IMR-90 (cell line): ENCODE results near the gene ITGB5. TPM values are rescaled to one million over a fixed set of nuclear protein-coding genes. Genes with fewer than 3 reads are reported as not detected.

Source experiments
- ATAC-seq: fragments of 200-7000 bp; cut with Tn5 transposase; 2 replicates; pipeline ENCODE4 v1.9.1; 2020; ENCODE audit warnings: low read depth, mild to moderate bottlenecking, moderate library complexity
- BruUV-seq: library from RNA; stranded (reverse); fragments of 400-500 nt; replicated peaks from 2 replicates; lab custom pipeline; 2021; lab: Mats Ljungman, UMichigan
- CTCF ChIA-PET: fragments of 300-600 bp; formaldehyde crosslinking; extraction: SDS; loops from one replicate; lab custom pipeline; 2021; ENCODE audit warnings: antibody characterized with exemption; lab: Yijun Ruan, JAX
- POLR2A ChIA-PET: fragments of 300-600 bp; sonication (Branson Sonifier 250); formaldehyde crosslinking; loops from one replicate; lab custom pipeline; 2022; ENCODE audit warnings: antibody characterized with exemption; ENCODE audit not compliant: unreplicated experiment; lab: Charles Lee
- DNase-seq: peaks from one replicate; pipeline ENCODE4 v3.0.0; 2013
- H2AFZ ChIP-seq: replicated peaks from 2 replicates; pipeline ENCODE3; 2013; ENCODE audit warnings: low read length, mild to moderate bottlenecking; ENCODE audit not compliant: poor library complexity
- H2AK5ac ChIP-seq: 2 replicates; pipeline ENCODE4 v1.6.1; 2013; ENCODE audit warnings: low read depth, low read length, inconsistent platforms
- H2AK9ac ChIP-seq: replicated peaks from 2 replicates; pipeline ENCODE3; 2013; ENCODE audit warnings: mild to moderate bottlenecking, low read depth, low read length, moderate library complexity; ENCODE audit not compliant: poor library complexity
- H2BK120ac ChIP-seq: 2 replicates; pipeline ENCODE4 v1.6.1; 2013; ENCODE audit warnings: low read depth, low read length, inconsistent platforms
- H2BK15ac ChIP-seq: 3 replicates; pipeline ENCODE4 v1.6.1; 2013; ENCODE audit warnings: low read depth, low read length, inconsistent platforms
- H2BK20ac ChIP-seq: 2 replicates; pipeline ENCODE4 v1.6.1; 2013; ENCODE audit warnings: low read depth, mild to moderate bottlenecking, inconsistent platforms, low read length, moderate library complexity
- H2BK5ac ChIP-seq: 2 replicates; pipeline ENCODE4 v1.6.1; 2013; ENCODE audit warnings: mild to moderate bottlenecking, low read depth, low read length, inconsistent platforms; ENCODE audit not compliant: poor library complexity, severe bottlenecking
- H3K14ac ChIP-seq: replicated peaks from 2 replicates; pipeline ENCODE4 v1.6.1; 2013; ENCODE audit warnings: low read depth, low read length, inconsistent platforms
- H3K18ac ChIP-seq: 2 replicates; pipeline ENCODE4 v1.6.1; 2013; ENCODE audit warnings: low read depth, low read length, control low read depth
- H3K23ac ChIP-seq: 2 replicates; pipeline ENCODE4 v1.6.1; 2013; ENCODE audit warnings: low read depth, low read length, inconsistent platforms
- H3K27ac ChIP-seq: 2 replicates; pipeline ENCODE4 v1.5.1; 2013; ENCODE audit warnings: mild to moderate bottlenecking, control low read depth, low read length; ENCODE audit not compliant: insufficient read depth
- H3K27me3 ChIP-seq: 2 replicates; pipeline ENCODE4 v1.6.1; 2013; ENCODE audit warnings: low read length; ENCODE audit not compliant: control insufficient read depth, insufficient read depth
- H3K36me3 ChIP-seq: 2 replicates; pipeline ENCODE4 v1.6.1; 2013; ENCODE audit warnings: low read length, mixed read lengths; ENCODE audit not compliant: control insufficient read depth, insufficient read depth
- H3K4ac ChIP-seq: 2 replicates; pipeline ENCODE4 v1.6.1; 2013; ENCODE audit warnings: low read depth, low read length, inconsistent platforms
- H3K4me1 ChIP-seq: 2 replicates; pipeline ENCODE4 v1.6.1; 2013; ENCODE audit warnings: low read length, mixed read lengths; ENCODE audit not compliant: control insufficient read depth, insufficient read depth
- H3K4me2 ChIP-seq: 2 replicates; pipeline ENCODE4 v1.6.1; 2013; ENCODE audit warnings: low read depth, mild to moderate bottlenecking, control low read depth, low read length, moderate library complexity
- H3K4me3 ChIP-seq: 2 replicates; pipeline ENCODE4 v1.5.1; 2013; ENCODE audit warnings: low read depth, mild to moderate bottlenecking, control low read depth, low read length, moderate library complexity; ENCODE audit not compliant: insufficient read depth
- H3K56ac ChIP-seq: 2 replicates; pipeline ENCODE4 v1.6.1; 2013; ENCODE audit warnings: low read length, inconsistent platforms; ENCODE audit not compliant: insufficient read depth; ENCODE audit errors: extremely low read depth
- H3K79me1 ChIP-seq, 2 experiments: 2 replicates each; pipeline ENCODE4 v1.6.1; 2013; ENCODE audit warnings: low read length in 2 of 2, inconsistent platforms in 1 of 2, low read depth in 1 of 2
- H3K9ac ChIP-seq: 2 replicates; pipeline ENCODE4 v1.6.1; 2013; ENCODE audit warnings: low read depth, low read length, control low read depth
- H3K9me1 ChIP-seq: 2 replicates; pipeline ENCODE4 v1.6.1; 2013; ENCODE audit warnings: low read length, inconsistent platforms; ENCODE audit not compliant: insufficient read depth
- H3K9me3 ChIP-seq: 2 replicates; pipeline ENCODE4 v1.6.1; 2013; ENCODE audit warnings: low read length; ENCODE audit not compliant: control insufficient read depth, insufficient read depth
- H4K20me1 ChIP-seq: 2 replicates; pipeline ENCODE4 v1.6.1; 2013; ENCODE audit warnings: low read length, inconsistent platforms; ENCODE audit not compliant: insufficient read depth
- H4K5ac ChIP-seq: 2 replicates; pipeline ENCODE4 v1.6.1; 2013; ENCODE audit warnings: mild to moderate bottlenecking, low read depth, low read length, control low read depth
- H4K8ac ChIP-seq, 2 experiments: 2 replicates each; pipeline ENCODE4 v1.6.1; 2013; ENCODE audit warnings: low read depth in 2 of 2, low read length in 2 of 2, control low read depth in 1 of 2, inconsistent platforms in 1 of 2
- H4K91ac ChIP-seq: 2 replicates; pipeline ENCODE4 v1.6.1; 2013; ENCODE audit warnings: low read depth, low read length, inconsistent platforms; ENCODE audit not compliant: insufficient read depth
- CEBPB ChIP-seq: IDR thresholded peaks from 2 replicates; pipeline ENCODE4 v1.6.1; 2012; ENCODE audit warnings: low read depth, low read length, improper control_type of control experiment
- RAD21 ChIP-seq: IDR thresholded peaks from 2 replicates; pipeline ENCODE4 v1.6.1; 2012; ENCODE audit warnings: low read length, improper control_type of control experiment
- WGBS, 2 experiments: methylation state at CpG; one replicate each; pipeline versions ENCODE4 v1.1.5 to v1.1.7; 2013; ENCODE audit warnings: missing lambda C conversion rate in 2 of 2; ENCODE audit not compliant: insufficient read length in 1 of 2; ENCODE audit errors: extremely low coverage in 2 of 2; 5-methylcytosine and 5-hydroxymethylcytosine counted together
- dilution Hi-C: fragments of 300-500 bp; cut with HindIII; formaldehyde crosslinking; loops from one replicate; pipeline ENCODE4 v1.14.3; 2018; ENCODE audit warnings: low sequenced_read_pairs; ENCODE audit not compliant: unreplicated experiment
- in situ Hi-C: fragments of 300-500 bp; cut with MboI; formaldehyde crosslinking; loops from 3 replicates; pipeline ENCODE4 v1.14.3; 2019; ENCODE audit warnings: low sequenced_read_pairs, inconsistent platforms, mixed read lengths
- intact Hi-C: fragments of 100-400 bp; cut with micrococcal nuclease; formaldehyde crosslinking; loops from 2 replicates; pipeline ENCODE4 v1.10.0; 2022
- polyA plus RNA-seq, 3 experiments: library from polyadenylated mRNA; depleted of rRNA; stranded (reverse); fragments of >200 nt; gene quantifications; 2 replicates each; pipeline ENCODE4 v1.2.3, GENCODE V29; 2012; ENCODE audit warnings: low replicate concordance in 1 of 3
- total RNA-seq: library from RNA; depleted of rRNA; stranded (reverse); fragments of >200 nt; gene quantifications from 2 replicates; pipeline ENCODE4 v1.2.3, GENCODE V29; 2012

Gene ITGB5
- total and polyA plus RNA-seq, 2 of the 4 experiments (the other 2 are of a cell fraction), result 85.0 to 101 TPM

DNA sequence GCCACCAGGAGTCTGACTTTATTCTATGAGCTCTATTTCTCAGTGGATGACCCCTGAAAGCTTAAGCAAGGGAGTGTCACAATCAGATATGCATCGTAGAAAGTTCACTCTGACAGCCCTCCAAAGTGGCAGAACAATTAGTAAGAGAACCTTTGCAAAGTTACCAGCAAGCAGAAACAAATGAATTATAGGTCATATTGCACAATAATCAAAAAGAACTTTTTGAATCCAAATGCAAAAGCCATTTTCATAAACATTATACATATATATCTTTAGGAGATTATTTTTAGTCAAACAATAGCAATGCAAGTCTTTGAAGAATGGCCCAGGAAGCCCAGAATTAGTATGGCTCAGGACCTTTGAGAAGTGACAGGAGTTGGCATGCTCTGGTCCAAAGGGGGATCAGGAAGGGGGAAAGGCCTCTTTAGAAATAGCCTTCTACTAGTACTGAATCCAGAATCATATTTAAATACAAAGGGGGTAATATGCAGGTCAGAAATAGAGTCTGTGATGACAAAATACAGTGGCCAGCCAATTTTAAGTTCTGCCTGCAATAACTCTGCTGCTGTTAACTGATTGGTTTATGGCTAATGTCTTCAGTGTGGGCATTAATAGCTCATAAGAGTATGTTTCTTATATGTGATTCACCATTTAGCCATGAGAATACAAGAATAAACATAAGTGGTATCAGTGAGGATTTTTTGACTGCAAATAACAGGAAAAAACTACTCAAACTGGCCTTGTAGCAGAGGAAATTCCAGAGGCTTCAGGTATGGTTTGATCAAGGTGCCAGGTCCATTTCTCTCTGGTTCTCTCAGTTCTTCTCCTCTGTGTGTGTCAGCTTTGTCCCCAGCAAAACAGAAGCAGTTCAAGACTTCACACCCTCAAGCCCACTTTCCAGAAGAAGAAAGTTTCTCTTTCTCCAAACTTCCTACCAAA is 17.0 kb upstream of the ITGB5 start:
- DNase-seq (peak; percentile 41), ATAC-seq (peak; percentile 37; the same call in 1 of the 2 replicates)
- Histone ChIP-seq H2AFZ (no peak overlapping the region), H2BK20ac (no peak overlapping the region), H3K14ac (no peak overlapping the region), H4K8ac (no peak overlapping the region), H3K4me1 (no peaks in the 10 kb centered on the region), H3K18ac (no peak overlapping the region), H3K27me3 (peaks cover 17% of the 10 kb centered on the region), H3K4me2 (no peak overlapping the region), H3K36me3 (no peaks in the 10 kb centered on the region), H3K4ac (no peak overlapping the region), H2BK5ac (no peak overlapping the region), H2AK5ac (no peak overlapping the region), H2AK9ac (no peak overlapping the region), H2BK15ac (no peak overlapping the region), H4K5ac (no peak overlapping the region), H3K9ac (no peak overlapping the region), H3K9me3 (no peaks in the 10 kb centered on the region), H4K20me1 (no peaks in the 10 kb centered on the region), H3K9me1 (no peaks in the 10 kb centered on the region), H2BK120ac (no peak overlapping the region), H3K56ac (no peak overlapping the region), H3K79me1 (no peaks in the 10 kb centered on the region), H3K27ac (no peak overlapping the region), H3K23ac (no peak overlapping the region), H3K4me3 (no peak overlapping the region), H4K91ac (no peak overlapping the region)
- TF ChIP-seq CEBPB (peak; percentile 79), RAD21 (no peak)
- no TSS peak for BruUV-seq
- WGBS, 2 experiments, result no CpG with 5 or more reads among the region's 1 CpG
- CTCF ChIA-PET, result interaction anchor here (0.9 to 1.7 kb wide), 2 partner anchors 117 to 143 kb away, joined by 4 to 6 read pairs; no protein-coding TSS in a partner anchor
- dilution Hi-C loops, result no loop called here
- intact Hi-C loops, result no loop called here
- POLR2A ChIA-PET, result no interaction called here
- in situ Hi-C loops, result loop anchor here (5.0 to 10.0 kb wide), 2 partner anchors 142 to 329 kb away; no protein-coding TSS in a partner anchor
